ENCODE measurements around the gene APP. TPM values are rescaled to one million over a fixed set of nuclear protein-coding genes. Genes with fewer than 3 reads are reported as not detected.

APP gene
- total and polyA plus RNA-seq, 8 donors: 373 to 671 (median 580) TPM

DNA sequence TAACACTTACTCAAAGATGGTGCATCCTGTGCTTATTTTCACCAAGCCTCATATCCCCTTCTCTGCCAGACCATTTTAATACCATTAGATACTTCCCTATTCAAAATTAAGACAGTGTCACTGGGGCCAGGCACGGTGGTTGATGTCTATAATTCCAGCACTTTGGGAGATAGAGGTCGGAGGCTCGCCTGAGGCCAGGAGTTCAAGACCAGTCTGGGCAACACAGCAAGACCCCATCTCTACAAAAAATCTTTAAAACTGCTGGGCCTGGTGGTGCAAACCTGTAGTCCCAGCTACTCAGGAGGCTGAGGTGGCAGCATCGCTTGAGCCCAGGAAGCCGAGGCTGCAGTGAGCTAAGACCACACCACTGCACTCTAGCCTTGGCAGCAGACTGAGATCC is 28.2 kb downstream of the APP start:
- Histone ChIP-seq H3K27ac (no peak overlapping the region), H3K36me3 (no peaks in the 10 kb centered on the region), H3K4me1 (peaks cover 0 to 26% of the 10 kb centered on the region in 2 donors), H3K4me3 (no peak overlapping the region), H3K27me3 (no peaks in the 10 kb centered on the region), H3K9me3 (no peaks in the 10 kb centered on the region)
- DNase-seq (no peak), ATAC-seq (no peak)
- TF ChIP-seq, protein P1, sequence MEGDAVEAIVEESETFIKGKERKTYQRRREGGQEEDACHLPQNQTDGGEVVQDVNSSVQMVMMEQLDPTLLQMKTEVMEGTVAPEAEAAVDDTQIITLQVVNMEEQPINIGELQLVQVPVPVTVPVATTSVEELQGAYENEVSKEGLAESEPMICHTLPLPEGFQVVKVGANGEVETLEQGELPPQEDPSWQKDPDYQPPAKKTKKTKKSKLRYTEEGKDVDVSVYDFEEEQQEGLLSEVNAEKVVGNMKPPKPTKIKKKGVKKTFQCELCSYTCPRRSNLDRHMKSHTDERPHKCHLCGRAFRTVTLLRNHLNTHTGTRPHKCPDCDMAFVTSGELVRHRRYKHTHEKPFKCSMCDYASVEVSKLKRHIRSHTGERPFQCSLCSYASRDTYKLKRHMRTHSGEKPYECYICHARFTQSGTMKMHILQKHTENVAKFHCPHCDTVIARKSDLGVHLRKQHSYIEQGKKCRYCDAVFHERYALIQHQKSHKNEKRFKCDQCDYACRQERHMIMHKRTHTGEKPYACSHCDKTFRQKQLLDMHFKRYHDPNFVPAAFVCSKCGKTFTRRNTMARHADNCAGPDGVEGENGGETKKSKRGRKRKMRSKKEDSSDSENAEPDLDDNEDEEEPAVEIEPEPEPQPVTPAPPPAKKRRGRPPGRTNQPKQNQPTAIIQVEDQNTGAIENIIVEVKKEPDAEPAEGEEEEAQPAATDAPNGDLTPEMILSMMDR (IDR thresholded peaks at IDR 0.05): no peak
- intact Hi-C loops (cut with DNase I): no loop called here

GRCh38 chr21:26140926-26141325 is 29.6 kb downstream of the APP start:
- intact Hi-C loops (cut with DNase I): no loop called here
- DNase-seq (no peak), ATAC-seq (no peak)
- H3K4me3 ChIP-seq: no peak overlapping the region
- TF ChIP-seq, protein P1 (IDR thresholded peaks at IDR 0.05): no peak
- peaks cover 0 to 38% of the 10 kb centered on the region in 2 donors for H3K4me1 ChIP-seq
- no peaks in the 10 kb centered on the region for H3K9me3 ChIP-seq
- H3K27ac ChIP-seq: peak overlapping the region in 1 of 2 donors; percentile 61
- no peaks in the 10 kb centered on the region for H3K27me3 ChIP-seq
- no peaks in the 10 kb centered on the region for H3K36me3 ChIP-seq

GRCh38 chr21:26140164-26140579 is 30.4 kb downstream of the APP start:
- DNase-seq: peak in 1 of 4 donors; percentile 52
- H3K27ac ChIP-seq: peak overlapping the region; percentile 8 to 61
- peak; percentile 92 for ATAC-seq
- H3K36me3 ChIP-seq: no peaks in the 10 kb centered on the region
- TF ChIP-seq, protein P1 (IDR thresholded peaks at IDR 0.05): no peak
- no peaks in the 10 kb centered on the region for H3K27me3 ChIP-seq
- intact Hi-C loops (cut with DNase I): no loop called here
- no peaks in the 10 kb centered on the region for H3K9me3 ChIP-seq
- peaks cover 0 to 38% of the 10 kb centered on the region in 2 donors for H3K4me1 ChIP-seq
- H3K4me3 ChIP-seq: no peak overlapping the region

DNA sequence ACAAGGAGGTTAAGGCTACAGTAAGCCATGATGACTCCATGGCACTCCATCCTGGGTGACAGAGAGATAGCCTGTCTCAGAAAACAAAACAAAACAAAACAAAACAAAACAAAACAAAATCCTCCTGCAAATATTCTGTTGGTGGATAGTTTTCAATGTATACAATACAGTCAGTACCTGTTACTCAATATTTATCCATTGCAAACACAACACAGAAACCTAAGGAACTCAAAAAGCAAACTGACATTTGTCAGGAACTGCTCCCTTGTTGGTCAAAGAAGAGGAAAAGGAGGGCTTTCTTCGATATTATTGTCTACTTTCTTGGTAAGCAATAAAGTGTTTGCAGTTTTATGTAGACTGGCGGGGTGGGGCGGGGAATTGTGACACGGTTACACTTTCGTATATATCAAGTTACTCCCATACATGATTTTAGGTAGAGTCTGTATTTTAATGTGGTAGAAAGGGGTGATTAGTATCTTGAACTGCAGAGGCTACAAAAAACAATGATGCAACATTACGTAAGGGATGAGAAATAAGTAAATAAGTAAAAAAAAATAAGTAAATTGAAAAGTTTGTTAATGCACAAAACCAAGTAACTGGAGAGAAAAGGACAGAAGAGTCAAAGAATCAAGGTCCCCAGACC is 31.8 kb downstream of the APP start:
- Histone ChIP-seq H3K4me1 (peaks cover 0 to 38% of the 10 kb centered on the region in 2 donors), H3K27ac (no peak overlapping the region), H3K36me3 (no peaks in the 10 kb centered on the region), H3K9me3 (no peaks in the 10 kb centered on the region), H3K4me3 (no peak overlapping the region), H3K27me3 (no peaks in the 10 kb centered on the region)
- TF ChIP-seq, protein P1 (IDR thresholded peaks at IDR 0.05): no peak
- DNase-seq (no peak), ATAC-seq (no peak)
- intact Hi-C loops (cut with DNase I): no loop called here

GRCh38 chr21:26137379-26138060 is 33.0 kb downstream of the APP start:
- ATAC-seq (no peak), DNase-seq (no peak)
- intact Hi-C loops (cut with DNase I): no loop called here
- no peak overlapping the region for H3K27ac ChIP-seq
- no peak overlapping the region for H3K4me3 ChIP-seq
- no peaks in the 10 kb centered on the region for H3K27me3 ChIP-seq
- H3K36me3 ChIP-seq: no peaks in the 10 kb centered on the region
- TF ChIP-seq, protein P1 (IDR thresholded peaks at IDR 0.05): no peak
- no peaks in the 10 kb centered on the region for H3K9me3 ChIP-seq
- H3K4me1 ChIP-seq: peaks cover 0 to 38% of the 10 kb centered on the region in 2 donors
